IMR-90 (cell line): ENCODE measurements around the gene LYZL1. TPM values are rescaled to one million over a fixed set of nuclear protein-coding genes. Genes with fewer than 3 reads are reported as not detected.

ENCODE experiments used
- ATAC-seq: fragments of 200-7000 bp; cut with Tn5 transposase; 2 replicates; pipeline ENCODE4 v1.9.1; 2020; ENCODE audit warnings: low read depth, mild to moderate bottlenecking, moderate library complexity
- BruUV-seq: library from RNA; stranded (reverse); fragments of 400-500 nt; replicated peaks from 2 replicates; lab custom pipeline; 2021; lab: Mats Ljungman, UMichigan
- CTCF ChIA-PET: fragments of 300-600 bp; formaldehyde crosslinking; extraction: SDS; loops from one replicate; lab custom pipeline; 2021; ENCODE audit warnings: antibody characterized with exemption; lab: Yijun Ruan, JAX
- POLR2A ChIA-PET: fragments of 300-600 bp; sonication (Branson Sonifier 250); formaldehyde crosslinking; loops from one replicate; lab custom pipeline; 2022; ENCODE audit warnings: antibody characterized with exemption; ENCODE audit not compliant: unreplicated experiment; lab: Charles Lee
- DNase-seq: peaks from one replicate; pipeline ENCODE4 v3.0.0; 2013
- H2AFZ ChIP-seq: replicated peaks from 2 replicates; pipeline ENCODE3; 2013; ENCODE audit warnings: low read length, mild to moderate bottlenecking; ENCODE audit not compliant: poor library complexity
- H2AK5ac ChIP-seq: 2 replicates; pipeline ENCODE4 v1.6.1; 2013; ENCODE audit warnings: low read depth, low read length, inconsistent platforms
- H2AK9ac ChIP-seq: replicated peaks from 2 replicates; pipeline ENCODE3; 2013; ENCODE audit warnings: mild to moderate bottlenecking, low read depth, low read length, moderate library complexity; ENCODE audit not compliant: poor library complexity
- H2BK120ac ChIP-seq: 2 replicates; pipeline ENCODE4 v1.6.1; 2013; ENCODE audit warnings: low read depth, low read length, inconsistent platforms
- H2BK15ac ChIP-seq: 3 replicates; pipeline ENCODE4 v1.6.1; 2013; ENCODE audit warnings: low read depth, low read length, inconsistent platforms
- H2BK20ac ChIP-seq: 2 replicates; pipeline ENCODE4 v1.6.1; 2013; ENCODE audit warnings: low read depth, mild to moderate bottlenecking, inconsistent platforms, low read length, moderate library complexity
- H2BK5ac ChIP-seq: 2 replicates; pipeline ENCODE4 v1.6.1; 2013; ENCODE audit warnings: mild to moderate bottlenecking, low read depth, low read length, inconsistent platforms; ENCODE audit not compliant: poor library complexity, severe bottlenecking
- H3K14ac ChIP-seq: replicated peaks from 2 replicates; pipeline ENCODE4 v1.6.1; 2013; ENCODE audit warnings: low read depth, low read length, inconsistent platforms
- H3K18ac ChIP-seq: 2 replicates; pipeline ENCODE4 v1.6.1; 2013; ENCODE audit warnings: low read depth, low read length, control low read depth
- H3K23ac ChIP-seq: 2 replicates; pipeline ENCODE4 v1.6.1; 2013; ENCODE audit warnings: low read depth, low read length, inconsistent platforms
- H3K27ac ChIP-seq: 2 replicates; pipeline ENCODE4 v1.5.1; 2013; ENCODE audit warnings: mild to moderate bottlenecking, control low read depth, low read length; ENCODE audit not compliant: insufficient read depth
- H3K27me3 ChIP-seq: 2 replicates; pipeline ENCODE4 v1.6.1; 2013; ENCODE audit warnings: low read length; ENCODE audit not compliant: control insufficient read depth, insufficient read depth
- H3K36me3 ChIP-seq: 2 replicates; pipeline ENCODE4 v1.6.1; 2013; ENCODE audit warnings: low read length, mixed read lengths; ENCODE audit not compliant: control insufficient read depth, insufficient read depth
- H3K4ac ChIP-seq: 2 replicates; pipeline ENCODE4 v1.6.1; 2013; ENCODE audit warnings: low read depth, low read length, inconsistent platforms
- H3K4me1 ChIP-seq: 2 replicates; pipeline ENCODE4 v1.6.1; 2013; ENCODE audit warnings: low read length, mixed read lengths; ENCODE audit not compliant: control insufficient read depth, insufficient read depth
- H3K4me2 ChIP-seq: 2 replicates; pipeline ENCODE4 v1.6.1; 2013; ENCODE audit warnings: low read depth, mild to moderate bottlenecking, control low read depth, low read length, moderate library complexity
- H3K4me3 ChIP-seq: 2 replicates; pipeline ENCODE4 v1.5.1; 2013; ENCODE audit warnings: low read depth, mild to moderate bottlenecking, control low read depth, low read length, moderate library complexity; ENCODE audit not compliant: insufficient read depth
- H3K56ac ChIP-seq: 2 replicates; pipeline ENCODE4 v1.6.1; 2013; ENCODE audit warnings: low read length, inconsistent platforms; ENCODE audit not compliant: insufficient read depth; ENCODE audit errors: extremely low read depth
- H3K79me1 ChIP-seq, 2 experiments: 2 replicates each; pipeline ENCODE4 v1.6.1; 2013; ENCODE audit warnings: low read length in 2 of 2, inconsistent platforms in 1 of 2, low read depth in 1 of 2
- H3K9ac ChIP-seq: 2 replicates; pipeline ENCODE4 v1.6.1; 2013; ENCODE audit warnings: low read depth, low read length, control low read depth
- H3K9me1 ChIP-seq: 2 replicates; pipeline ENCODE4 v1.6.1; 2013; ENCODE audit warnings: low read length, inconsistent platforms; ENCODE audit not compliant: insufficient read depth
- H3K9me3 ChIP-seq: 2 replicates; pipeline ENCODE4 v1.6.1; 2013; ENCODE audit warnings: low read length; ENCODE audit not compliant: control insufficient read depth, insufficient read depth
- H4K20me1 ChIP-seq: 2 replicates; pipeline ENCODE4 v1.6.1; 2013; ENCODE audit warnings: low read length, inconsistent platforms; ENCODE audit not compliant: insufficient read depth
- H4K5ac ChIP-seq: 2 replicates; pipeline ENCODE4 v1.6.1; 2013; ENCODE audit warnings: mild to moderate bottlenecking, low read depth, low read length, control low read depth
- H4K8ac ChIP-seq, 2 experiments: 2 replicates each; pipeline ENCODE4 v1.6.1; 2013; ENCODE audit warnings: low read depth in 2 of 2, low read length in 2 of 2, control low read depth in 1 of 2, inconsistent platforms in 1 of 2
- H4K91ac ChIP-seq: 2 replicates; pipeline ENCODE4 v1.6.1; 2013; ENCODE audit warnings: low read depth, low read length, inconsistent platforms; ENCODE audit not compliant: insufficient read depth
- MXI1 ChIP-seq: IDR thresholded peaks from 2 replicates; pipeline ENCODE4 v1.6.1; 2012; ENCODE audit warnings: low read depth, mild to moderate bottlenecking, low read length, moderate library complexity, borderline replicate concordance
- NFE2L2 ChIP-seq: fragments of 150-350 bp; IDR thresholded peaks from 2 replicates; pipeline ENCODE4 v1.6.1; 2016; ENCODE audit warnings: low read depth, mild to moderate bottlenecking, low read length
- POLR2A ChIP-seq: IDR thresholded peaks from 2 replicates; pipeline ENCODE4 v1.6.1; 2012; ENCODE audit warnings: mild to moderate bottlenecking, low read depth, low read length
- RCOR1 ChIP-seq: IDR thresholded peaks from 2 replicates; pipeline ENCODE4 v1.6.1; 2012; ENCODE audit warnings: mild to moderate bottlenecking, low read length, improper control_type of control experiment; ENCODE audit not compliant: insufficient replicate concordance
- RFX5 ChIP-seq: IDR thresholded peaks from 2 replicates; pipeline ENCODE4 v1.8.0; 2012; ENCODE audit warnings: low read depth, mild to moderate bottlenecking, low read length, moderate library complexity
- WGBS, 2 experiments: methylation state at CpG; one replicate each; pipeline versions ENCODE4 v1.1.5 to v1.1.7; 2013; ENCODE audit warnings: missing lambda C conversion rate in 2 of 2; ENCODE audit not compliant: insufficient read length in 1 of 2; ENCODE audit errors: extremely low coverage in 2 of 2; 5-methylcytosine and 5-hydroxymethylcytosine counted together
- dilution Hi-C: fragments of 300-500 bp; cut with HindIII; formaldehyde crosslinking; loops from one replicate; pipeline ENCODE4 v1.14.3; 2018; ENCODE audit warnings: low sequenced_read_pairs; ENCODE audit not compliant: unreplicated experiment
- in situ Hi-C: fragments of 300-500 bp; cut with MboI; formaldehyde crosslinking; loops from 3 replicates; pipeline ENCODE4 v1.14.3; 2019; ENCODE audit warnings: low sequenced_read_pairs, inconsistent platforms, mixed read lengths
- intact Hi-C: fragments of 100-400 bp; cut with micrococcal nuclease; formaldehyde crosslinking; loops from 2 replicates; pipeline ENCODE4 v1.10.0; 2022
- polyA plus RNA-seq, 3 experiments: library from polyadenylated mRNA; depleted of rRNA; stranded (reverse); fragments of >200 nt; gene quantifications; 2 replicates each; pipeline ENCODE4 v1.2.3, GENCODE V29; 2012; ENCODE audit warnings: low replicate concordance in 1 of 3
- total RNA-seq: library from RNA; depleted of rRNA; stranded (reverse); fragments of >200 nt; gene quantifications from 2 replicates; pipeline ENCODE4 v1.2.3, GENCODE V29; 2012

Gene LYZL1
- total and polyA plus RNA-seq, 2 of the 4 experiments (the other 2 are of a cell fraction): not detected

GRCh38 chr10:29269486-29269885 is 19.4 kb upstream of the LYZL1 start:
- Histone ChIP-seq H4K20me1 (no peaks in the 10 kb centered on the region), H2AK5ac (no peak overlapping the region), H3K79me1 (no peaks in the 10 kb centered on the region), H2AK9ac (no peak overlapping the region), H2BK120ac (no peak overlapping the region), H3K9ac (no peak overlapping the region), H2BK15ac (no peak overlapping the region), H3K9me3 (peaks cover 4% of the 10 kb centered on the region; the same call in 1 of the 2 replicates), H3K36me3 (no peaks in the 10 kb centered on the region), H3K14ac (no peak overlapping the region), H4K5ac (no peak overlapping the region), H2AFZ (no peak overlapping the region), H3K18ac (no peak overlapping the region), H3K27me3 (peaks cover 18% of the 10 kb centered on the region), H3K4me3 (no peak overlapping the region), H3K9me1 (no peaks in the 10 kb centered on the region), H3K56ac (no peak overlapping the region), H3K23ac (no peak overlapping the region), H2BK5ac (no peak overlapping the region), H3K27ac (no peak overlapping the region), H2BK20ac (no peak overlapping the region), H4K91ac (no peak overlapping the region), H3K4me1 (no peaks in the 10 kb centered on the region), H4K8ac (no peak overlapping the region), H3K4me2 (no peak overlapping the region), H3K4ac (no peak overlapping the region)
- dilution Hi-C loops: no loop called here
- CTCF ChIA-PET: no interaction called here
- TF ChIP-seq RFX5 (no peak), MXI1 (no peak), POLR2A (no peak), NFE2L2 (no peak), RCOR1 (no peak)
- in situ Hi-C loops: no loop called here
- DNase-seq (no peak), ATAC-seq (no peak)
- WGBS, 2 experiments: 86% methylated on average over 4 of the region's 8 CpGs; no CpG with 5 or more reads in 1 of the 2 experiments
- no TSS peak for BruUV-seq
- POLR2A ChIA-PET: no interaction called here
- intact Hi-C loops: no loop called here
